ENCODE results near the gene DDN.

DNA sequence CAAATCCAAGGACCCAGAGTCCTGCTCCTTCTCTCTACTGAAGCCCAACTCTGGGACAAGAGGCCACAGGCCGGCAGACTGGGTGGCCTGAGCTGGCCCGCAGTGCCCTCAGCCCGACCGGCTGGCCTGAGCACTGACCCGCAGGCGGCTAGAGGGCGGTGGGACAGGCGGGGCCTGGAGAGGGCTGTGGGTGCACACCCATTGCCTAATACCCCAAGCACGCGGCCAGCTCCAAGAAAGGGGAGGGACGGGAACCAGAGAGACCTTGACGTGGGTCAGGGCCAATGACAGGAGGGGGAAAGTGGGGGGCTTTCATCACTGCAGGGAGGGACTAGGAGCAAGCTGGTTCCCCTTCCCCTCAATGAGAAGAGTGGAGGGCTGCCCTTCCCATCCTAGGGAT lies 25.6 kb downstream of the DDN start:
- TF ChIP-seq, protein P1, sequence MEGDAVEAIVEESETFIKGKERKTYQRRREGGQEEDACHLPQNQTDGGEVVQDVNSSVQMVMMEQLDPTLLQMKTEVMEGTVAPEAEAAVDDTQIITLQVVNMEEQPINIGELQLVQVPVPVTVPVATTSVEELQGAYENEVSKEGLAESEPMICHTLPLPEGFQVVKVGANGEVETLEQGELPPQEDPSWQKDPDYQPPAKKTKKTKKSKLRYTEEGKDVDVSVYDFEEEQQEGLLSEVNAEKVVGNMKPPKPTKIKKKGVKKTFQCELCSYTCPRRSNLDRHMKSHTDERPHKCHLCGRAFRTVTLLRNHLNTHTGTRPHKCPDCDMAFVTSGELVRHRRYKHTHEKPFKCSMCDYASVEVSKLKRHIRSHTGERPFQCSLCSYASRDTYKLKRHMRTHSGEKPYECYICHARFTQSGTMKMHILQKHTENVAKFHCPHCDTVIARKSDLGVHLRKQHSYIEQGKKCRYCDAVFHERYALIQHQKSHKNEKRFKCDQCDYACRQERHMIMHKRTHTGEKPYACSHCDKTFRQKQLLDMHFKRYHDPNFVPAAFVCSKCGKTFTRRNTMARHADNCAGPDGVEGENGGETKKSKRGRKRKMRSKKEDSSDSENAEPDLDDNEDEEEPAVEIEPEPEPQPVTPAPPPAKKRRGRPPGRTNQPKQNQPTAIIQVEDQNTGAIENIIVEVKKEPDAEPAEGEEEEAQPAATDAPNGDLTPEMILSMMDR (IDR thresholded peaks at IDR 0.05), result no peak
- TF ChIP-seq TCF12 (IDR thresholded peaks at IDR 0.05) (no peak), MXI1 (IDR thresholded peaks at IDR 0.05; ENCODE audit: low read depth, low read length) (no peak), EP300 (IDR thresholded peaks at IDR 0.05; ENCODE audit: borderline replicate concordance in 1 of 2, low read depth in 1 of 2, low read length in 1 of 2) (no peak), RCOR1 (IDR thresholded peaks at IDR 0.05; ENCODE audit: low read length) (no peak), YY1 (IDR thresholded peaks at IDR 0.05; ENCODE audit: low read depth) (no peak)
